Testis (tissue), 3 donors: ENCODE data around the gene GAK. TPM values are rescaled to one million over a fixed set of nuclear protein-coding genes. Genes with fewer than 3 reads are reported as not detected.

ENCODE experiments used
- DNase-seq: peaks from one replicate; pipeline ENCODE4 v3.0.0-alpha.2; 2019
- H3K27ac ChIP-seq, 2 donors: fragments of 200-600 bp; sonication (generic); one replicate each; pipeline ENCODE4 v1.5.1; 2019
- H3K27me3 ChIP-seq: fragments of 200-600 bp; sonication (generic); one replicate; pipeline ENCODE4 v1.5.1; 2019
- H3K36me3 ChIP-seq: fragments of 200-600 bp; sonication (generic); one replicate; pipeline ENCODE4 v1.5.1; 2017; ENCODE audit warnings: low read depth; ENCODE audit errors: missing control alignments
- H3K4me1 ChIP-seq: fragments of 200-600 bp; sonication (generic); one replicate; pipeline ENCODE4 v1.5.1; 2019
- H3K4me3 ChIP-seq, 2 donors: fragments of 200-600 bp; sonication (generic); one replicate each; pipeline ENCODE4 v1.5.1; 2017 to 2019
- H3K9me3 ChIP-seq: fragments of 200-600 bp; sonication (generic); one replicate; pipeline ENCODE4 v1.5.1; 2017
- CTCF ChIP-seq, 3 experiments: fragments of 450-650 bp in 2 of 3; fragments of 200-600 bp in 1 of 3; sonication (generic) in 1 of 3; IDR thresholded peaks; one replicate each; pipeline ENCODE4 v1.5.1; 2016 to 2019; ENCODE audit warnings: antibody characterized with exemption in 3 of 3, mild to moderate bottlenecking in 2 of 3, moderate library complexity in 1 of 3
- POLR2A ChIP-seq: fragments of 450-650 bp; IDR thresholded peaks from one replicate; pipeline ENCODE4 v1.6.1; 2017; ENCODE audit warnings: antibody characterized with exemption, mild to moderate bottlenecking, moderate library complexity
- WGBS, 2 donors: methylation state at CpG; one replicate each; pipeline ENCODE4 v1.1.5; 2018; 5-methylcytosine and 5-hydroxymethylcytosine counted together
- intact Hi-C: fragments of 100-400 bp; cut with DNase I; formaldehyde crosslinking; loops from one replicate; pipeline ENCODE4 v1.15.1; 2023; ENCODE audit warnings: low total_unique reads
- polyA plus RNA-seq: library from polyadenylated mRNA; stranded (reverse); fragments of 350-450 nt; fragmentation: Illumina TruSeq; extraction: RNeasy Lipid Tissue Mini Kit (QIAGEN cat#74804); gene quantifications from one replicate; pipeline ENCODE4 v1.2.3, GENCODE V29; 2014; ENCODE audit warnings: low read depth, low replicate concordance; ENCODE audit not compliant: insufficient read depth
- total RNA-seq, 2 donors: library from RNA; depleted of rRNA; stranded (reverse); fragments of >200 nt; gene quantifications; one replicate each; pipeline ENCODE4 v1.2.3, GENCODE V29; 2016

Gene GAK
- total and polyA plus RNA-seq, 3 donors from 2014 or later: 130 to 229 (median 226) TPM

DNA sequence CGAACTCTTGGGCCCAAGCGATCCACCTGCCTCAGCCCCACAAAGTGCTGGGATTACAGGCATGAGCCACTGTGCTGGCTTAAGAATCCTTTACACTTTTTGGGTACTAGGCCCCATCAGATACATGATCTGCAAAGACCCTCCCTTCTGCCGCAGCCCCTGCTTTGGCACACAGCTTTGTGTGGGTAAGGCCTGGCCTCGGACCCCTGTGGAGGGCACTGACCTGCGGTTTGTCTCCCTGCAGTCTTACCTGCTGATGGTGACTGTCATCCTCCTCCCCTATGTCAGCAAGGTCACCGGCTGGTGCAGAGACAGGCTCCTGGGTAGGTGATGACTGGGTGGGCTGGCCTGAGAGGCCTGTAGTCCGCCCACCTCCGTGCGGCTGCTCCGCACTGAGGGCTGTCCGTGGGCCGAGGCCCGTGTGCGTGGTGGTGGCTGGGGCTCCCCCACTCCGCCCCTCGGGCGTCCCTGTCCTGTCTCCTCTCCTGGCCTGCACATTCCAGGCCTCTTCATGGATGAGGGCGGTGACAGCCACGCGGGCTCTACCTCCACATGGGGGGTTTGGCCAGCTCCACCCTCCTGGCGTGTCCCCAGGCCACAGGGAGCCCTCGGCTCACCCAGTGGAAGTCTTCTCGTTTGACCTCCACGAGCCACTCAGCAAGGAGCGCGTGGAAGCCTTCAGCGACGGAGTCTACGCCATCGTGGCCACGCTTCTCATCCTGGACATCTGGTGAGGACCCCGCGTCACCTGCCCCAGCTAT is 23.2 kb upstream of the GAK start:
- TF ChIP-seq POLR2A (no peak), CTCF (IDR thresholded peaks at IDR 0.05) (no peak)
- WGBS, 2 donors: 95 to 99% methylated on average over 7 to 33 of the region's 33 CpGs
- H3K4me1 ChIP-seq: no peaks in the 10 kb centered on the region
- H3K36me3 ChIP-seq: no peaks in the 10 kb centered on the region
- no peaks in the 10 kb centered on the region for H3K9me3 ChIP-seq
- intact Hi-C loops: no loop called here
- no peaks in the 10 kb centered on the region for H3K27me3 ChIP-seq
- no peak overlapping the region for H3K27ac ChIP-seq
- H3K4me3 ChIP-seq: no peak overlapping the region
- no peak for DNase-seq

DNA sequence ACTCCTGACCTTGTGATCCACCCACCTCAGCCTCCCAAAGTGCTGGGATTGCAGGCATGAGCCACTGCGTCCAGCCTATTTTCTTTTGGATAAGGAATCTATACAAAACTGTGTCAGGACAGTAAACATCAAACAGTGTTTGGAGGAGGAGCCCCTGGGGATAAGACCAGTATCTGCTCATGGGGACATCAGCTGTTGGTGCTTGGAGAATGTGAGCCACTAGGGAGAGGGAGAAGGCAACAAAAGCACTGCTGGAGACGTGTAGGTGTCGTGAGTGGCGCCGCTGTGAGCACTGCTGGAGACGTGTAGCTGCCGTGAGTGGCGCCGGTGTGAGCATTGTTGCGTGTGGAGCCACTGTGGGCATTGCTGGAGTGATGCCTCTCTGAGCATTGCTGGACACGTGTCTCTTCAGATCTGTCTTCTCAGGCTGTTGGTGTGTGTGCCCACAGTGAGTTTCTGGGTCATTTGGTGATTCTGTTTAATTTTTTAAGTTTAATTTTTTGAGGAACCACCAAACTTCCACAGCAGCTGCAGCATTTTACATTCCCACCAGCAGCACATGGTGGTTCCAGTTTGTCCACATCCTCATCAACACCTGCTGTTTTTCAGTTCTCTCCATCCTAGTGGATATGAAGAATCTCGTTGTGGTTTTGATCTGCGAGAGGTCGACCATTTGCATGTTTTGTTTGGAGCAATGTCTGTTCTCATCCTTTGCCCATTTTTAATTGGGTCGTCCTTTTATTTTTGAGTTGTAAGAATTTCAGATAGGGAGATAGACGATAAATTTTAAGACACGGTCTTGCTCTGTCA is 22.3 kb upstream of the GAK start:
- no peaks in the 10 kb centered on the region for H3K4me1 ChIP-seq
- intact Hi-C loops: no loop called here
- H3K9me3 ChIP-seq: no peaks in the 10 kb centered on the region
- no peak overlapping the region for H3K27ac ChIP-seq
- no peaks in the 10 kb centered on the region for H3K27me3 ChIP-seq
- 95 to 97% methylated on average over 17 of the region's 17 CpGs for WGBS, 2 donors
- no peak overlapping the region for H3K4me3 ChIP-seq
- TF ChIP-seq CTCF (IDR thresholded peaks at IDR 0.05): no peak
- no peak for TF ChIP-seq POLR2A
- H3K36me3 ChIP-seq: no peaks in the 10 kb centered on the region
- no peak for DNase-seq

- TF ChIP-seq POLR2A: no peak
- TF ChIP-seq CTCF (IDR thresholded peaks at IDR 0.05): no peak
- H3K36me3 ChIP-seq: no peaks in the 10 kb centered on the region
- no peaks in the 10 kb centered on the region for H3K27me3 ChIP-seq
- H3K4me3 ChIP-seq: no peak overlapping the region
- intact Hi-C loops: no loop called here
- no peak overlapping the region for H3K27ac ChIP-seq
- DNase-seq: no peak
- H3K4me1 ChIP-seq: peaks cover under 1% of the 10 kb centered on the region
- 96 to 97% methylated on average over 13 of the region's 13 CpGs for WGBS, 2 donors
- H3K9me3 ChIP-seq: no peaks in the 10 kb centered on the region
Observed at GRCh38 chr4:953574-953915, 21.4 kb upstream of the GAK start.

DNA sequence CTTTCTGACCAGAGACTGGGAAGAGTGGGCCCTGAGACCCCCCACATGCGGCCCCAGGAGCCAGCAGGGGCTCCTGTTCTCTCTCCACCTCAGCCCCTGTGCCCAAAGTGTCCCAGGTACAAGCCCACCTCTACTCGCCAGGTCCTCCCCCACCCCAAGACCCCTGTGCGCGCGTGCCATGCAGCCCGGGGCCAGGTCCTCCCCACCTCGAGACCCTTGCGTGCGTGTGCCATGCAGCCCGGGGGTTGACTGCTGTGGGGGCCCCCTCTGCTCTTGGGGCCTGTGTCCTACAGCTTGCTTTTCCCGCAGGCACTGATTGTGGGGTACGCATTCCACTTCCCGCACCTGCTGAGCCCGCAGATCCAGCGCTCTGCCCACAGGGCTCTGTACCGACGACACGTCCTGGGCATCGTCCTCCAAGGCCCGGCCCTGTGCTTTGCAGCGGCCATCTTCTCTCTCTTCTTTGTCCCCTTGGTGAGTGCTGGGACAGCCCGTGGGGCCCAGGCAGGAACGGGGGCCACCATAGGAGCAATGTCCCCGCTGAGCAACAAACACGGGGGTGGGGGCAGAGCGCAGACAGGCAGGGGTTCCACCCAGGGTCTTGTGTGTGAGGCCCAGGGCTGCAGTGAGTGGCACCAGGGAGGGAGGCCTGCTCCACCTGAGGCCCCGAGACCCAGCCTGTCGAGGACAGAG is 20.9 kb upstream of the GAK start:
- TF ChIP-seq CTCF (IDR thresholded peaks at IDR 0.05) (no peak), POLR2A (no peak)
- H3K9me3 ChIP-seq: no peaks in the 10 kb centered on the region
- intact Hi-C loops: no loop called here
- no peak overlapping the region for H3K4me3 ChIP-seq
- H3K27me3 ChIP-seq: no peaks in the 10 kb centered on the region
- DNase-seq: no peak
- 95 to 97% methylated on average over 21 to 28 of the region's 28 CpGs for WGBS, 2 donors
- H3K36me3 ChIP-seq: no peaks in the 10 kb centered on the region
- H3K4me1 ChIP-seq: peaks cover 5% of the 10 kb centered on the region
- no peak overlapping the region for H3K27ac ChIP-seq
